Urinary bladder (tissue), 4 donors: ENCODE measurements around the gene QSOX1. TPM values are rescaled to one million over a fixed set of nuclear protein-coding genes. Genes with fewer than 3 reads are reported as not detected.

Source experiments
- DNase-seq: peaks from one replicate; pipeline ENCODE4 v3.0.0-alpha.2; 2015; ENCODE audit errors: extremely low spot score
- H3K27ac ChIP-seq: one replicate; pipeline ENCODE4 v1.5.1; 2013; ENCODE audit warnings: low read depth, mild to moderate bottlenecking, moderate library complexity
- H3K36me3 ChIP-seq: one replicate; pipeline ENCODE4 v1.6.1; 2013; ENCODE audit warnings: mild to moderate bottlenecking, moderate library complexity; ENCODE audit not compliant: insufficient read depth
- H3K4me1 ChIP-seq: one replicate; pipeline ENCODE4 v1.6.1; 2013; ENCODE audit warnings: mild to moderate bottlenecking, moderate library complexity; ENCODE audit not compliant: insufficient read depth
- H3K4me3 ChIP-seq: one replicate; pipeline ENCODE4 v1.5.1; 2013; ENCODE audit warnings: low read depth, low read length
- WGBS: extraction: QIAGEN DNeasy Blood & Tissue Kit; methylation state at CpG from one replicate; pipeline ENCODE4 v1.1.7; 2013; 5-methylcytosine and 5-hydroxymethylcytosine counted together
- polyA plus RNA-seq: library from polyadenylated mRNA; stranded (reverse); fragments of 200-250 nt; gene quantifications from one replicate; pipeline ENCODE4 v1.2.3, GENCODE V29; 2013
- total RNA-seq: library from RNA; depleted of rRNA; stranded (reverse); fragments of >200 nt; gene quantifications from one replicate; pipeline ENCODE4 v1.2.3, GENCODE V29; 2014
- donor health status: healthy with polysubstance abuse.
- donor health status: healthy.

The QSOX1 gene
- total and polyA plus RNA-seq, 2 donors, result 137 to 217 TPM

DNA sequence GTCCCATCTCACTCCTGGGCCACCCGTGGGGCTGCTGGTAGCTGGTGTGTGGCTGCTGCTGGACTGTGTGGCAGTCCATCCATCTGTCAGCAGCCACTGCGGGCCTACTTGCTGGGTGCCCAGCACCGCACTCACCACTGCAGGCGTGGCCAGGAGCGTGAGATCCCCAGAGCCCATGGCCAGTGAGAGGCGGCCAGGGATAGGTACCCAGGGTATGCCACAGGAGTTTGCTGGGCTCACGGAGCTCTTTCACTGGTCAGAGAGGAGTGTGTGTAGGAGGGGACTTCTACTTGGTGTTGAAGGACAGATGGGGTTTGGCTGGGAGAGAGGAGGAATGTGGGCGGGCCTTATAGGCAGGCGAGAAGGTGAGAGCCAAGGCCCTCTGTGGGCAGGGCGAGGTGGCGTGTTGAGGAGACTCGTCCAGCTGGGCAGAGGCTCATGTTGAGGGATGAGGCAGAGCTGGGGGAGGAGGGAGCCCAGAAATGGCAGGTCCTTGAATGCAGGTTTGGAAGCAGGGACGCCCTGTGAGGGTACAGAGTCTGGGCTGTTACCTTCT lies 15.0 kb downstream of the QSOX1 start:
- no peaks in the 10 kb centered on the region for H3K36me3 ChIP-seq
- no peak overlapping the region for H3K27ac ChIP-seq
- H3K4me1 ChIP-seq, result peaks cover 2% of the 10 kb centered on the region
- 89% methylated on average over 13 of the region's 13 CpGs for WGBS
- no peak overlapping the region for H3K4me3 ChIP-seq
- no peak for DNase-seq

DNA sequence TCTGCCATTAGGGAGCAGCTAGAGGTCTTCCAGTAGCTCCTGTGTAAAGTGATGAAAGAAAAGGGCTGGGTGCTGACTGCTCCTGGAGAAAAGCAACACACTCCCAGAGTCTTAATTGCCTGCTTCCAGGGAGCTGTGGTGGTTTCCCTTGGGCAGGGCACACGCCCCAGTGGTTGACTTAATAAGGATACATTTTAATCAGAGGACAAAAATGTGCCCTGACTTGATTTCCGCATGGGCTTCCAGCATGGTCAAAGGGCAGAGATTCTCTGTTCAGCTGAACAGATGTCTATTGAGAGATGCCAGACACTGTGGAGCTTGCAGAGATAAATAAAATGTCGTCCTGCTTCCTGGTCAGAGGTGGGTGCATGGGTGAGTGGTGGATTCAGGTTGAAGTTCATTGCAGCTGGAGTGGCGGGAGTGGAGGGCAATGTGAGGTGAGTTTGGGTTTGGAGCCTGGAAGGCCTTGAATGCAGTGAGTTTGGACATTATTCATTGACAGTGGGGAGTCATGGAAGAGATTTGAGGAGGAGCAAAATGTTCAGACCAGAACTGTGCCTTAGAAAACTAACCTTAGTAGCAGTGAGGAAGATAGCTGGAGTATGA lies 16.0 kb downstream of the QSOX1 start:
- H3K36me3 ChIP-seq, result no peaks in the 10 kb centered on the region
- no peaks in the 10 kb centered on the region for H3K4me1 ChIP-seq
- WGBS, result 63% methylated on average over 4 of the region's 4 CpGs
- no peak for DNase-seq
- no peak overlapping the region for H3K4me3 ChIP-seq
- no peak overlapping the region for H3K27ac ChIP-seq

DNA sequence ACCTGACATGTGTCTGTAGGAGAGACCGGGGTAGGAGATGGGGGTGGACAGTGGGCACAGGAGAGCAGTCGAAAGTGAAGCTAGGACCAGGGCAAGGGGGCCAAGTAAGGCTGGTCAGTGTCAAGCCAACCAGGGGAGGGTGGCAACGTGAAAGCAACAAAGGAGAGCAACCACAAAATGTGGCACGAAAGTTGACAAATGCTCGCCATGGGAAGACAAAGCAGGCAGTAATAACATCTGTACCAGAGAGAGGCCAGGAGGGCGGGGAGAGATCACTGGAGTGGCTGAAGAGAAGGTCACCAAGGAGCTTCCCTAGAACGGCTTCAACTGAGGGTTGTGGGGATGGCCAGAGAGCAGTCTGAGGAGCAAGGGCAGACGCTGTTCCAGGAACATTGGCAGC lies 17.0 kb downstream of the QSOX1 start:
- Histone ChIP-seq H3K4me3 (no peak overlapping the region), H3K27ac (no peak overlapping the region), H3K4me1 (no peaks in the 10 kb centered on the region), H3K36me3 (no peaks in the 10 kb centered on the region)
- DNase-seq, result no peak
- WGBS, result 92% methylated on average over 8 of the region's 8 CpGs

DNA sequence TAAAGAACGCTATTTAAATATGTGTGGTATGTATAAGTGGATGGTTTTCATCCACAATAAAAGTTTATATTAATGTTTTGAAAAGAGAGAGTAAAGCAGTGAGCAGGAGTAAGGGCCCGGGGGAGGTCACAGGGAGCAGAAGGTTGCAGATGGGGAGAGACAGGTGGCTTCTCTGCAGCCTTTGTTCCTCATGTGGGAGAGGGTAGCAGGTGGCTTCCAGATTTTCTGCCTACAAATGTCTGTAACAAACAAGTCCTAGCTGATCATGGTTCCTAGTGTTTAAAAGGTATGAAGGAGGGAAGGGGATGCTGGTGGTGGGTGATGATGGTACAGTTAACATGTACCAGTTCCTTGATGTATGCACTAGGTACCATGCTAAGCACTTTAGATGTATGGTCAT lies 18.8 kb downstream of the QSOX1 start:
- no peaks in the 10 kb centered on the region for H3K4me1 ChIP-seq
- no peak overlapping the region for H3K4me3 ChIP-seq
- H3K27ac ChIP-seq, result no peak overlapping the region
- H3K36me3 ChIP-seq, result no peaks in the 10 kb centered on the region
- DNase-seq, result no peak
- 84% methylated on average over 2 of the region's 2 CpGs for WGBS

DNA sequence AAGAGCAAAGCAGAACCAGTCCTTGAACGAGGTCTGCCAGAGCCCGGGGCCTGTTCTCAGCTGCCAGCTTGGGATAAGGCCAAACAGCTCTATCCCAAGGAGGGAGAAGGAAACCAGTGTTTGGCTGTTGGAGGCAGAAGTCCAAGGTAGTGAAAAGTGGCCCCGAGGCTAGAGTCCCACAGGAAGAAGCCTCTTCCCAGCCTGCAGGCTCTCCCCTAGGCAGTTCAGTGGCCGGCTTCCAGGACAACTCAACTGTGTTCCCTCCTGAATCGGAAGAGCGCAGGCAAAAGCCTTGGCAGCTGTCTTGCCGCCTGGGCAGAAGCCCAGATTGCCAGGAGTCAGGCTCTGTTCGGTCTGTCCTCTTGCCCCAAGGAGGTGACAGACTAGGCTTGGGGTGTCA lies 19.3 kb downstream of the QSOX1 start:
- Histone ChIP-seq H3K36me3 (no peaks in the 10 kb centered on the region), H3K4me1 (no peaks in the 10 kb centered on the region), H3K4me3 (no peak overlapping the region), H3K27ac (no peak overlapping the region)
- no peak for DNase-seq
- WGBS, result 24% methylated on average over 8 of the region's 8 CpGs

DNA sequence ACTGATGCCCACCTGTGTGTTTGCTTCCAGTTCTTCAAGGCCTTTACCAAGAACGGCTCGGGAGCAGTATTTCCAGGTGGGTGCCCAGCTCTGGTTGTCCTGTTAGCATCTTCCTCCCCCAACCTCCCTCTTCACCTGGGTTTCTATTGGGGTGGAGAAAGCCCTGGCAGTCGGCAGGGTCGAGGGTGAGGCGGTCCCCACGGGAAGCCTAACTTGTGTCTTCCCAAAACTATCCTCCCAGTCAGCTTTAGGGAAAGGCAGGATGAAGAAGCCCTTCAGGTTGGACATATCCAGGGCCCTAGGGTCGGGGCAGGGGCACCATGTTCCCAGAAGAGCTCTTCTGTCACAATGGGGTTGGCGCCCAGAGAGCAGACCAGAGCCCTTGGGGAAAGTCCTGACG lies 20.6 kb downstream of the QSOX1 start:
- H3K4me3 ChIP-seq, result no peak overlapping the region
- H3K4me1 ChIP-seq, result no peaks in the 10 kb centered on the region
- H3K36me3 ChIP-seq, result no peaks in the 10 kb centered on the region
- WGBS, result 95% methylated on average over 9 of the region's 9 CpGs
- H3K27ac ChIP-seq, result no peak overlapping the region
- DNase-seq, result no peak

DNA sequence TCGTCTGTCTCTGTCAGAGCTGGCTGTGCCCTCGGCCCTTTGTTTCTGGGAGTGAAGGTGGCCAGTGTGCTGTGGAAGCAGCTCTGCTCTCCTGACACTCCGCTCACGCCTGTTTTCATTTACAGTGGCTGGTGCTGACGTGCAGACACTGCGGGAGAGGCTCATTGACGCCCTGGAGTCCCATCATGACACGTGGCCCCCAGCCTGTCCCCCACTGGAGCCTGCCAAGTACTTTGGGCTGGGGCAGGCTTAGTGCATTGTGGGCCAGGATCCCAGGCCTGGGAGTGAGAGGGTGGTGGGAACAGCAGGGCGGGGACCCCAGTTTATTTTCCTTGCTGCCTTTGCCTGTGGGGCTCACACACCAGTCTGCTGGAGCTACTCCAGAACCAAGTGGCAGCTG lies 21.1 kb downstream of the QSOX1 start:
- H3K36me3 ChIP-seq, result no peaks in the 10 kb centered on the region
- H3K4me3 ChIP-seq, result no peak overlapping the region
- H3K4me1 ChIP-seq, result no peaks in the 10 kb centered on the region
- 81% methylated on average over 9 of the region's 9 CpGs for WGBS
- DNase-seq, result no peak
- no peak overlapping the region for H3K27ac ChIP-seq

DNA sequence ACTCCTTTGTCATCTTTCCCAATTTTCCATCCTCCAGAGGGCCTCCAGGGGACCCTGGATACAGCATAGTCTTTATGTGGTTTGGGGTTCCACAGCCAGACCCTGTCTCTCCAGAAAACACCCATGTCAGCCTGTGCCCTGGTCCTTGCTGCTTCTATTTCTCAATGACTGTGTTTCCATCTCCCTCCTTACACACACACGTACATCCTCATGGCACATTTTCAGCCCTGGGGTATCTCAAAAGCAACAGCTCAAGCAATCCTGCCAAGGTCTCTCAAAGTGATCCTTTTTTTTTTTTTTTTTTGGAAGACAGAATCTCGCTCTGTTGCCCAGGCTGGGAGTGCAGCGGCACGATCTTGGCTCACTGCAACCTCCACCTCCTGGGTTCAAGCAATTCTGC lies 22.3 kb downstream of the QSOX1 start:
- Histone ChIP-seq H3K36me3 (no peaks in the 10 kb centered on the region), H3K4me3 (no peak overlapping the region), H3K27ac (no peak overlapping the region), H3K4me1 (no peaks in the 10 kb centered on the region)
- no peak for DNase-seq
- WGBS, result 82% methylated on average over 4 of the region's 4 CpGs

DNA sequence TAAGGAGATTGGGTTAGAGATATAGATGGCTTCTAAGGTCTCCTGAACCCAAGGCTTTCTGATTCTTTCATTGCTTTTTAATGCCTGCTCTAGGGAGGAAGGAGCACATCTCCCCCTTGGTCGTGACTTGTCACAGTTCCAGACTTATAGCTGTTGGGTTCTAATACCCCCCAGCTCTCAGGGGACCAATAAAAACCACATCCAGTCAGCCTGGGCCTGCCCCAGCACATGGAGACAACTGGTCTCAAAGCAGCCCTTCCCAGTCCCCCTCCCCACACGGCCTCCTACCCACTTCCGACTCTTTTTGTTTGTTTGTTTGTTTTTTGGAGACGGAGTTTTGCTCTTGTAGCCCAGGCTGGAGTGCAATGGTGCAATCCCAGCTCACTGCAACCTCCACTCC lies 23.3 kb downstream of the QSOX1 start:
- Histone ChIP-seq H3K4me1 (no peaks in the 10 kb centered on the region), H3K27ac (no peak overlapping the region), H3K4me3 (no peak overlapping the region), H3K36me3 (no peaks in the 10 kb centered on the region)
- DNase-seq, result no peak
- 57% methylated on average over 4 of the region's 4 CpGs for WGBS

DNA sequence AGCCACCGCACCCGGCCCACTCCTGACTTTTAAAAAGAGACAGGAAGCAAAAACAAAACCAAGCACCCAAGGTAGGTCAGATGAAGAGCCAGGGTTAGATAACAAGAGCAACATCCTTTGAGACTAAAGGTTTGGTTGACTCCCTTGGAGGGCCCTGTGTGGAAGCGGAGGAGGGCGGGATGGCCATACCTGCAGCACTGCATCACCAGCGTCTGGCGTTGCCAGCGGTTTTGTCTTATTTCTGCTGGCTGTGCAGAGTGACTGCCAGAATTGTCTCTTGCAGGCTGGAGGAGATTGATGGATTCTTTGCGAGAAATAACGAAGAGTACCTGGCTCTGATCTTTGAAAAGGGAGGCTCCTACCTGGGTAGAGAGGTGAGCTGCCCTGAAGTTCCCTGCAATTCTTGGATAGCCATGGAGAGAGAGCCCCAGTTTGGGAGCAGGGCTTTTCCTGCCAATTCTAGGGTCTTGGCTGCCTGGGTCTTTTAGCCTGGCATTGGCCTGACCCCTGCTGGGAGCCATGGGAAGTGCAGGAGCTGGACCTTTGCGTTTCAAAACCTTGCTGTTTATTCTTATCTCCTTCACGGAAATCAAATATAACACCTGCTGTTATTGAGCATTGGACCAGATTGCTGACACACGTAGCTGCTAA lies 24.0 kb downstream of the QSOX1 start:
- H3K4me3 ChIP-seq, result no peak overlapping the region
- WGBS, result 60% methylated on average over 12 of the region's 12 CpGs
- H3K4me1 ChIP-seq, result no peaks in the 10 kb centered on the region
- H3K27ac ChIP-seq, result no peak overlapping the region
- no peak for DNase-seq
- H3K36me3 ChIP-seq, result no peaks in the 10 kb centered on the region

DNA sequence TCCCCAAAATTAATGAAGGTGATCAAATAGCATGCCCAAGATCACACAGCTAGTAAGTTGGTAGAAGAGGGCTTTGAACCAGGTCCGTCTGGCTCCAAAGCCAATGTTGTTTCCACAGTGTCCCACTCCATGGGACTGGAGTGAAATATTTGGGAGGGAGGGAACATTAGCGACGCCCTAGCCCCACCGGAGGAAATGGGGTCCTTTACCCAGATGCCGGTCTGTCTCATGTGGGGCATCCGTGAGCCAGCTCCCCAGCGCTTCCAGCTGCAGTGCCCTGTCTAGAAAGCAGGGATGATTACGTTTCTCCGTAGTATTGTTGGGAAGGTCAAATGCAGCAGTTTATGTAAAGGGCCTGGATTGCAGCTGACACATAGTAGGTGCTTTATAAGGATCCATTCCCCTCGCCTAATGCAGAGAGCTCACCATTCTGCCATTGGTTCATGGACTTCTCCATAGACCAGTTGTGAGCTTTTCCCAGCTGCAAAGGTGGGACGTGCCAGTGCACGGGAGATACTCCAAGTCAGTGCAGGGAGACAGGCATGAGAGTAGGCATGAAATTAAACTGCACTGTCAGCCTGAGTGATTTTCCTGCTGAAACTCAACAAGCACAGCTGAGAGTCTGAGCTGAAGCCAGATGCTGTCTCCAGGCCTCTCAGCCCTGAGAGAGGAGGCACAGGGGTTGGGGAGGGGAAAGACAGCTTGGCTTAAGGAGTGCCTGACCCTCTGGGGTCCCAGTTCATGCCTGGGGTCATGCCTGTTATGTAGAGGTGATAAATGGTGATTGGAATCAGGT lies 24.7 kb downstream of the QSOX1 start:
- no peak overlapping the region for H3K27ac ChIP-seq
- no peak for DNase-seq

DNA sequence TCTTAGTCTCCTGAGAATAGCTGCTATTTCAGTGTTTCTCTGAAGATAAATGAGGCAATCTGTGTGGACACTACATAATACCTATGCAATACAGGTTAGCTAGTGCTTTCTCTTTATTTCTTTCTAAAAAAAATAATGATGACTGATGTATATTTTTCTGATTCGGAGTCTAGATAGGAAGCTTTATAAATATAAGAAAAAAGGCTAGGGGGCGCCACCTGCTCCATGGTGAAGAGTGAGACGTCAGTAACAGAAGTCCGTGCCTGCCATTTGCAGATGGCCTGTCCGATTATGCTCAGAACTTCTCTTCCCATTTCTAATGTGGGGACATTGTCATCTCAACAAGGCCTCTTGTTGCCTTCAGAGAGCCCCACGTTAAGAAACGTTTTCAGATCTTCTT lies 26.4 kb downstream of the QSOX1 start:
- DNase-seq, result no peak
- H3K4me1 ChIP-seq, result no peaks in the 10 kb centered on the region
- H3K4me3 ChIP-seq, result no peak overlapping the region
- no peaks in the 10 kb centered on the region for H3K36me3 ChIP-seq
- 77% methylated on average over 7 of the region's 7 CpGs for WGBS
- no peak overlapping the region for H3K27ac ChIP-seq

More for the DNA sequence above, 24.7 kb downstream of the QSOX1 start:
- Histone ChIP-seq H3K4me1 (no peaks in the 10 kb centered on the region), H3K36me3 (no peaks in the 10 kb centered on the region), H3K4me3 (no peak overlapping the region)
- WGBS, result 89% methylated on average over 12 of the region's 12 CpGs

DNA sequence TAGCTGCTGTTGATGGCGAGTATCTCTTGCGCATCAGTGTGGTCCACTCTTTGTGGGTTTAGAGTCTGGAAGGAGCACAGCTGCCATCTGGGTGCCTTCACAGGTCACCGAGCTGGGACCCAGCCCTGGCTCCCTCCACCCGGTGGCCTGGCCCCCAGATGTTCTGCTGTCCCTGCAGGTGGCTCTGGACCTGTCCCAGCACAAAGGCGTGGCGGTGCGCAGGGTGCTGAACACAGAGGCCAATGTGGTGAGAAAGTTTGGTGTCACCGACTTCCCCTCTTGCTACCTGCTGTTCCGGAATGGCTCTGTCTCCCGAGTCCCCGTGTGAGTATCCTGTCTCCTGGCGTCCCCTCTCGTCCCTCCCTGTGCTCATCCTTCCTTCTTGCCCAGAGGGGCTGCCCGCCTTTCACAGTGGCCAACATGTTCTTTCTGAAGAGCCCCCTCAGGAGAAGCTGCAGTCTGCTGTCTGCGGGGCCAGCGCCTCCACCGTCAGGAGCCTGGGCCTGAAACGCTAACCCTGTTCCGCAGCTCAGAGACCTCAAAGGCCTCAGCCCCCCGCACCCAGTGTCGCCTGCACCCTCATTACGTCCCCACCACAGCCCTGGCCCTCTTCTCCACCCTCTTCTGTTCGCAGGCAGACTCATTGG lies 27.4 kb downstream of the QSOX1 start:
- DNase-seq, result no peak

More for the DNA sequence above, 27.4 kb downstream of the QSOX1 start:
- no peaks in the 10 kb centered on the region for H3K4me1 ChIP-seq
- H3K36me3 ChIP-seq, result no peaks in the 10 kb centered on the region
- 93% methylated on average over 23 of the region's 23 CpGs for WGBS
- H3K4me3 ChIP-seq, result no peak overlapping the region
- H3K27ac ChIP-seq, result no peak overlapping the region
